Left lung (tissue), 10 donors: ENCODE measurements around the gene SLC22A7. TPM values are rescaled to one million over a fixed set of nuclear protein-coding genes. Genes with fewer than 3 reads are reported as not detected.
"Not testable (repeated sequence)": the region's sequence is repeated elsewhere in the genome, so short reads cannot be mapped to it uniquely, and the experiment has no call there.

Experiments used
- ATAC-seq: fragments of 200-7000 bp; cut with Tn5 transposase; one replicate; pipeline ENCODE4 v1.9.1; 2020; ENCODE audit warnings: moderate library complexity
- DNase-seq, 4 donors: peaks; one replicate each; pipeline ENCODE4 v3.0.0-alpha.2; 2013 to 2020
- H3K27ac ChIP-seq, 2 donors: fragments of 200-600 bp; sonication (generic) in 1 of 2; one replicate each; pipeline versions ENCODE4 v1.5.0 to v1.8.0; 2020 to 2021
- H3K27me3 ChIP-seq, 2 donors: fragments of 200-600 bp; sonication (generic) in 1 of 2; one replicate each; pipeline versions ENCODE4 v1.5.0 to v1.8.0; 2020 to 2021
- H3K36me3 ChIP-seq, 2 donors: fragments of 200-600 bp; sonication (generic) in 1 of 2; one replicate each; pipeline versions ENCODE4 v1.5.0 to v1.8.0; 2020 to 2021
- H3K4me1 ChIP-seq, 2 donors: fragments of 200-600 bp; one replicate each; pipeline ENCODE4 v1.8.0; 2021
- H3K4me3 ChIP-seq, 2 donors: fragments of 200-600 bp; sonication (generic) in 1 of 2; one replicate each; pipeline versions ENCODE4 v1.5.0 to v1.8.0; 2020 to 2021; ENCODE audit warnings: mild to moderate bottlenecking in 1 of 2
- H3K9me3 ChIP-seq, 2 donors: fragments of 200-600 bp; sonication (generic) in 1 of 2; one replicate each; pipeline versions ENCODE4 v1.5.0 to v1.8.0; 2020 to 2021
- intact Hi-C, 2 donors: fragments of 100-400 bp; cut with DNase I; formaldehyde crosslinking; loops; one replicate each; pipeline versions ENCODE4 v1.11.2 to v1.14.2; 2022
- polyA plus RNA-seq, 6 donors: library from polyadenylated mRNA; unstranded; fragments of 120-200 nt; gene quantifications; one replicate each; pipeline ENCODE4 v1.2.1, GENCODE V29; 2013; ENCODE audit not compliant: insufficient read length in 6 of 6
- total RNA-seq, 2 donors: library from RNA; stranded (reverse); fragmentation: NEBNext Ultra II Directional; extraction: Animal tissue kit (Norgen Biotek cat#: 25700); gene quantifications; one replicate each; pipeline ENCODE4 v1.2.1, GENCODE V29; 2021
- TF ChIP-seq, protein P1 (sequence below), 2 donors: fragments of 200-600 bp; sonication (generic) in 1 of 2; IDR thresholded peaks; one replicate each; pipeline versions ENCODE4 v1.5.0 to v1.8.0; 2021; ENCODE audit warnings: antibody characterized with exemption in 2 of 2
- donor health status: DM: no; HTN: yes; CAD: no.
- donor health status: DM: no; HTN: no; CAD: no.

The SLC22A7 gene
- total and polyA plus RNA-seq, 8 donors = 0.07 to 0.28 (median 0.20) TPM; not detected in 3

DNA sequence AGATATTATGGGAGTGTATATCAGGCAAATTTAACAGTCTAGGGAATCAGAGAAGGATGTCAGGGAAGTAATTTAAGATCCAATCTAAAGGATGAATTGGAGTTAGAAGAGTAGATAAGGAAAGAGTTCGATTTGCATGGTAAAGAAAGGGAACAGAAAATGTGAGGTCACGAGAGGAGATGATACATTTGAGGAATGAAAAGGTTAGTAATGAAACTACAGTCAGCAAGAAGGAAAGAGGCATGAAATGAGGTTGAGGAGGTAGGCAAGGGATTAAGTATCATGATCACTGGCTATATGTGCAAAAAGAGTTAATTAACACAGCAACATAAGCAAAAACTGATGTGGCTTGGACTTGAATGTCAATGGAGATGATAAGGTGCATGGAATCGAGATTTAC lies 49.0 kb downstream of the SLC22A7 start:
- intact Hi-C loops = no loop called here
- Histone ChIP-seq H3K9me3 (no peaks in the 10 kb centered on the region), H3K4me3 (no peak overlapping the region), H3K36me3 (peaks cover 0 to 78% of the 10 kb centered on the region in 2 donors), H3K4me1 (no peaks in the 10 kb centered on the region), H3K27ac (no peak overlapping the region), H3K27me3 (no peaks in the 10 kb centered on the region)
- DNase-seq = no peak
- ATAC-seq = no peak
- TF ChIP-seq, protein P1, sequence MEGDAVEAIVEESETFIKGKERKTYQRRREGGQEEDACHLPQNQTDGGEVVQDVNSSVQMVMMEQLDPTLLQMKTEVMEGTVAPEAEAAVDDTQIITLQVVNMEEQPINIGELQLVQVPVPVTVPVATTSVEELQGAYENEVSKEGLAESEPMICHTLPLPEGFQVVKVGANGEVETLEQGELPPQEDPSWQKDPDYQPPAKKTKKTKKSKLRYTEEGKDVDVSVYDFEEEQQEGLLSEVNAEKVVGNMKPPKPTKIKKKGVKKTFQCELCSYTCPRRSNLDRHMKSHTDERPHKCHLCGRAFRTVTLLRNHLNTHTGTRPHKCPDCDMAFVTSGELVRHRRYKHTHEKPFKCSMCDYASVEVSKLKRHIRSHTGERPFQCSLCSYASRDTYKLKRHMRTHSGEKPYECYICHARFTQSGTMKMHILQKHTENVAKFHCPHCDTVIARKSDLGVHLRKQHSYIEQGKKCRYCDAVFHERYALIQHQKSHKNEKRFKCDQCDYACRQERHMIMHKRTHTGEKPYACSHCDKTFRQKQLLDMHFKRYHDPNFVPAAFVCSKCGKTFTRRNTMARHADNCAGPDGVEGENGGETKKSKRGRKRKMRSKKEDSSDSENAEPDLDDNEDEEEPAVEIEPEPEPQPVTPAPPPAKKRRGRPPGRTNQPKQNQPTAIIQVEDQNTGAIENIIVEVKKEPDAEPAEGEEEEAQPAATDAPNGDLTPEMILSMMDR (IDR thresholded peaks at IDR 0.05) = no peak

DNA sequence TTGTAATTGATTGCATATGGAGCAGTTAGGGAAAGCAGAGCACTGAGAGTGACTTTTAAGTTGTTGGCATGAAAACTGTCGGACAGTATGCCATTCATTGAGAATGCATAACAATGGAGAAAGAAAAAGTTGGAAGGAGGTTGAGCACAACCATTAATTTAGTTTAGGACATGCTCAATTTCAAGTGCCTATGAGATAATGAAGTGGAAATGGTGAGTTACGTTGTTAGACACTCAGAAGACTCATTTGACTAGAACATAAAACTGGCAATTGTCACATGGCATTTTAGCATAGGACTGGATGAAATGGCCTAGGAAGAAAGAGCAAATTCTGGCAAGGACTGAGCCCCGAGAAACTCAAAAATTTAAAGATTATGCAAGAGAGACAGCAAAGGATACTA lies 49.4 kb downstream of the SLC22A7 start:
- no peaks in the 10 kb centered on the region for H3K27me3 ChIP-seq
- no peak for ATAC-seq
- H3K36me3 ChIP-seq = peaks cover 0 to 78% of the 10 kb centered on the region in 2 donors
- H3K4me1 ChIP-seq = no peaks in the 10 kb centered on the region
- intact Hi-C loops = no loop called here
- H3K27ac ChIP-seq = no peak overlapping the region
- H3K4me3 ChIP-seq = no peak overlapping the region
- no peak for DNase-seq
- no peaks in the 10 kb centered on the region for H3K9me3 ChIP-seq
- TF ChIP-seq, protein P1 (IDR thresholded peaks at IDR 0.05) = no peak

DNA sequence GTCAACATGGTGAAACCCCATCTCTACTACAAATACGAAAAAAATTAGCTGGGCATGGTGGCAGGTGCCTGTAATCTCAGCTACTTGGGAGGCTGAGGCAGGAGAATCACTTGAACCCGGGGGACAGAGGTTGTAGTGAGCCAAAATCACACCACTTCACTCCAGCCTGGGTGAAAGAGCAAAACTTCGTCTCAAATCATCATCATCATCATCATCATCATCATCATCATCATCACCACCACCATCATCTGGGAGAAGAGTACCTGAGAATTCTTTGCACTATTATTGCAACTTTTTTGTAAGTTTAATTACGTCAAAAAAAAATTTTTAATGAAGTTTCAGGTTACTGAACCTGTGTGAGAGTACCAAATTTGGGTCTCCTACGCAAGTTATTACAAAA lies 53.9 kb downstream of the SLC22A7 start:
- ATAC-seq, DNase-seq, H3K27ac ChIP-seq, intact Hi-C loops, H3K27me3 ChIP-seq, H3K4me3 ChIP-seq, H3K9me3 ChIP-seq, H3K4me1 ChIP-seq: not testable (repeated sequence)
- peaks cover 7 to 73% of the 10 kb centered on the region in 2 donors for H3K36me3 ChIP-seq

Other genes with a start within 250 kb of the SLC22A7 start
- 10 to 100 TPM; 22.0 to 28.4 TPM for gene CUL7, start 244.4 kb upstream of the SLC22A7 start, total RNA-seq
- 10 to 100 TPM; 42.0 to 54.3 (median 43.6) TPM for gene CUL7, start 244.4 kb upstream of the SLC22A7 start, polyA plus RNA-seq
- gene MRPL2, start 238.8 kb upstream of the SLC22A7 start, total RNA-seq = 10 to 100 TPM; 35.2 to 43.4 TPM
- 10 to 100 TPM; 36.2 to 48.0 (median 40.5) TPM for gene MRPL2, start 238.8 kb upstream of the SLC22A7 start, polyA plus RNA-seq
- gene KLC4, start 238.6 kb upstream of the SLC22A7 start, total RNA-seq = 10 to 100 TPM; 20.2 to 38.8 TPM
- 10 to 100 TPM; 44.5 to 55.6 (median 53.3) TPM for gene KLC4, start 238.6 kb upstream of the SLC22A7 start, polyA plus RNA-seq
- gene PTK7, start 221.9 kb upstream of the SLC22A7 start, total RNA-seq = 100 to 1,000 TPM in 1 of 2 donors, 10 to 100 TPM in 1; 89.2 to 179 TPM
- gene PTK7, start 221.9 kb upstream of the SLC22A7 start, polyA plus RNA-seq = 100 to 1,000 TPM; 274 to 312 (median 289) TPM
- 10 to 100 TPM; 31.8 to 36.3 TPM for gene SRF, start 127.0 kb upstream of the SLC22A7 start, total RNA-seq
- 10 to 100 TPM; 20.2 to 33.5 (median 30.1) TPM for gene SRF, start 127.0 kb upstream of the SLC22A7 start, polyA plus RNA-seq
- 10 to 100 TPM; 36.1 to 37.3 TPM for gene CUL9, start 116.1 kb upstream of the SLC22A7 start, total RNA-seq
- 10 to 100 TPM; 35.9 to 55.1 (median 42.3) TPM for gene CUL9, start 116.1 kb upstream of the SLC22A7 start, polyA plus RNA-seq
- 10 to 100 TPM; 47.3 to 49.6 TPM for gene DNPH1, start 68.8 kb upstream of the SLC22A7 start, total RNA-seq
- gene DNPH1, start 68.8 kb upstream of the SLC22A7 start, polyA plus RNA-seq = 10 to 100 TPM; 26.4 to 43.4 (median 31.9) TPM
- under 1 TPM; 0.08 to 0.26 TPM for gene TTBK1, start 54.8 kb upstream of the SLC22A7 start, total RNA-seq
- gene TTBK1, start 54.8 kb upstream of the SLC22A7 start, polyA plus RNA-seq = under 1 TPM; 0.42 to 0.94 (median 0.77) TPM
- gene CRIP3, start 10.6 kb downstream of the SLC22A7 start, total RNA-seq = 1 to 10 TPM in 1 of 2 donors, under 1 TPM in 1; 0.52 to 1.1 TPM
- 1 to 10 TPM; 2.9 to 7.6 (median 4.7) TPM for gene CRIP3, start 10.6 kb downstream of the SLC22A7 start, polyA plus RNA-seq
- 10 to 100 TPM; 13.3 to 14.3 TPM for gene ZNF318, start 71.4 kb downstream of the SLC22A7 start, total RNA-seq
- gene ZNF318, start 71.4 kb downstream of the SLC22A7 start, polyA plus RNA-seq = 10 to 100 TPM; 30.1 to 37.6 (median 32.7) TPM
- 10 to 100 TPM; 38.5 to 43.8 TPM for gene ABCC10, start 129.3 kb downstream of the SLC22A7 start, total RNA-seq
- 10 to 100 TPM; 19.7 to 33.4 (median 28.8) TPM for gene ABCC10, start 129.3 kb downstream of the SLC22A7 start, polyA plus RNA-seq
- gene DLK2, start 157.3 kb downstream of the SLC22A7 start, total RNA-seq = 1 to 10 TPM in 1 of 2 donors, under 1 TPM in 1; 0.93 to 1.0 TPM
- gene DLK2, start 157.3 kb downstream of the SLC22A7 start, polyA plus RNA-seq = 1 to 10 TPM; 1.3 to 2.6 (median 2.0) TPM
- 10 to 100 TPM; 24.5 to 27.9 TPM for gene TJAP1, start 179.3 kb downstream of the SLC22A7 start, total RNA-seq
- 10 to 100 TPM; 35.6 to 46.9 (median 39.7) TPM for gene TJAP1, start 179.3 kb downstream of the SLC22A7 start, polyA plus RNA-seq
- gene LRRC73, start 212.1 kb downstream of the SLC22A7 start, total RNA-seq = 1 to 10 TPM in 1 of 2 donors, under 1 TPM in 1; 0.52 to 1.5 TPM
- under 1 TPM; 0.30 to 0.99 (median 0.60) TPM for gene LRRC73, start 212.1 kb downstream of the SLC22A7 start, polyA plus RNA-seq
- 100 to 1,000 TPM; 101 to 128 TPM for gene YIPF3, start 218.7 kb downstream of the SLC22A7 start, total RNA-seq
- gene YIPF3, start 218.7 kb downstream of the SLC22A7 start, polyA plus RNA-seq = 100 to 1,000 TPM; 123 to 137 (median 132) TPM
- 10 to 100 TPM; 31.9 to 46.3 TPM for gene POLR1C, start 218.8 kb downstream of the SLC22A7 start, total RNA-seq
- gene POLR1C, start 218.8 kb downstream of the SLC22A7 start, polyA plus RNA-seq = 10 to 100 TPM; 32.1 to 40.7 (median 35.5) TPM